Esophagus squamous epithelium (tissue), 5 donors: Measurements from ENCODE around the gene PRM2. TPM values are rescaled to one million over a fixed set of nuclear protein-coding genes. Genes with fewer than 3 reads are reported as not detected.

Source experiments
- DNase-seq: peaks from one replicate; lab custom pipeline; 2025; lab: John Stamatoyannopoulos, UW
- H3K27ac ChIP-seq, 4 donors: fragments of 200-600 bp; sonication (generic); one replicate each; pipeline ENCODE4 v1.5.1; 2016 to 2019; ENCODE audit warnings: mild to moderate bottlenecking in 1 of 4
- H3K27me3 ChIP-seq, 4 donors: fragments of 200-600 bp; sonication (generic); 1 replicate in 3 of 4; 2 replicates in 1 of 4; pipeline versions ENCODE4 v1.5.1 to v1.6.0; 2017 to 2021; ENCODE audit warnings: antibody characterized with exemption in 1 of 4
- H3K36me3 ChIP-seq, 3 donors: fragments of 200-600 bp; sonication (generic); one replicate each; pipeline ENCODE4 v1.5.1; 2016 to 2019
- H3K4me1 ChIP-seq, 3 donors: fragments of 200-600 bp; sonication (generic); one replicate each; pipeline ENCODE4 v1.5.1; 2017 to 2019
- H3K4me3 ChIP-seq, 4 donors: fragments of 200-600 bp; sonication (generic); 1 replicate in 3 of 4; 2 replicates in 1 of 4; pipeline ENCODE4 v1.5.1; 2016 to 2019; ENCODE audit warnings: mild to moderate bottlenecking in 2 of 4, moderate library complexity in 1 of 4
- H3K9me3 ChIP-seq, 3 donors: fragments of 200-600 bp; sonication (generic); one replicate each; pipeline ENCODE4 v1.5.1; 2016 to 2019
- POLR2A ChIP-seq, 4 donors: fragments of 450-650 bp; IDR thresholded peaks; one replicate each; pipeline ENCODE4 v1.6.1; 2017; ENCODE audit warnings: antibody characterized with exemption in 4 of 4, mild to moderate bottlenecking in 4 of 4, moderate library complexity in 3 of 4
- WGBS, 2 donors: methylation state at CpG; one replicate each; pipeline ENCODE4 v1.1.5; 2018; 5-methylcytosine and 5-hydroxymethylcytosine counted together
- intact Hi-C: fragments of 100-400 bp; cut with DNase I; formaldehyde crosslinking; loops from one replicate; pipeline ENCODE4 v1.15.0; 2022
- total RNA-seq, 4 donors: library from RNA; depleted of rRNA; stranded (reverse); fragments of >200 nt; gene quantifications; one replicate each; pipeline ENCODE4 v1.1.0, GENCODE V29; 2016
- TF ChIP-seq, protein P1 (sequence below), 6 experiments: fragments of 450-650 bp in 4 of 6; fragments of 200-600 bp in 2 of 6; sonication (generic) in 2 of 6; IDR thresholded peaks; one replicate each; pipeline ENCODE4 v1.5.1; 2016 to 2019; ENCODE audit warnings: antibody characterized with exemption in 6 of 6, mild to moderate bottlenecking in 4 of 6, moderate library complexity in 4 of 6
- donor health status: DM: yes; HTN: yes; CAD: no.

PRM2 gene
- total RNA-seq, 4 donors from 2014 or later: not detected

DNA sequence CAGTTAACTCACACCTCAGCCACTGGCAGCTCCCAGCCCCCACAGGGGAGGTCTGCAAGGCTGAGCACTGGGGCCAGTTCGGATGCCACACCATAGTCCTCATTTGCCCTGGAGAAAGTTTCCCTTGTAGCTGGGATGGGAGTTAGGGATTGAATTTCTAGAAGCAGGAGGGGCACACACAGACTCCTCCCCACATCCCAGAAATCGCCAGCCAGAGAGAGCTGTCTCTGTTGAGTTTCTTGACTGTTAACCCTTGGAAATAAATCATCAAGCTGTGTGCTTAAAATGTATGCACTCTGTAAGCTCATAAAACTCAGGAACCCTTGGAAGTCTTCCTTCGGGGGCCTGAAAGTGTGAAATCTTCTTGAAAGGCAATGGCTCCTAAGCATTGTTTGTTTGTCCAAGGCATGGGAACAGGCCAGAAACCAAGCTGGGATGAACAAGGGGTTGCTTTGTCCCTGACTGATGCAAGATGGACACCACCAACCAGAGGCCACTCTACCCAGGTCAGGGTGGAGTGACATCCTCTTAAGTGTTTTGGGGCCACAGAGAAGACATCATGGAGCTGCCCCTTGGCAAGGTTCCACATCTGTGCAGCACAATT is 2.5 kb downstream of the PRM2 start:
- Histone ChIP-seq H3K9me3 (no peaks in the 10 kb centered on the region), H3K27me3 (peaks cover 0 to 8% (median 0%) of the 10 kb centered on the region in 4 donors)

GRCh38 chr16:11272921-11273720 is 3.2 kb downstream of the PRM2 start, which contains the start of gene PRM3:
Gene PRM3, minus strand, starts transcription at chr16:11273629. Its CDS starts 34 bp downstream, at chr16:11273595.
- Histone ChIP-seq H3K27me3 (peaks cover 0 to 8% (median 0%) of the 10 kb centered on the region in 4 donors), H3K36me3 (no peaks in the 10 kb centered on the region), H3K4me1 (peaks cover 0 to 10% (median 0%) of the 10 kb centered on the region in 3 donors), H3K4me3 (no peak within 1 kb of the TSS), H3K9me3 (no peaks in the 10 kb centered on the region), H3K27ac (no peak within 1 kb of the TSS)
- no peak for DNase-seq
- 74 to 88% methylated on average over 16 to 23 of the region's 30 CpGs for WGBS, 2 donors
- TF ChIP-seq, protein P1, sequence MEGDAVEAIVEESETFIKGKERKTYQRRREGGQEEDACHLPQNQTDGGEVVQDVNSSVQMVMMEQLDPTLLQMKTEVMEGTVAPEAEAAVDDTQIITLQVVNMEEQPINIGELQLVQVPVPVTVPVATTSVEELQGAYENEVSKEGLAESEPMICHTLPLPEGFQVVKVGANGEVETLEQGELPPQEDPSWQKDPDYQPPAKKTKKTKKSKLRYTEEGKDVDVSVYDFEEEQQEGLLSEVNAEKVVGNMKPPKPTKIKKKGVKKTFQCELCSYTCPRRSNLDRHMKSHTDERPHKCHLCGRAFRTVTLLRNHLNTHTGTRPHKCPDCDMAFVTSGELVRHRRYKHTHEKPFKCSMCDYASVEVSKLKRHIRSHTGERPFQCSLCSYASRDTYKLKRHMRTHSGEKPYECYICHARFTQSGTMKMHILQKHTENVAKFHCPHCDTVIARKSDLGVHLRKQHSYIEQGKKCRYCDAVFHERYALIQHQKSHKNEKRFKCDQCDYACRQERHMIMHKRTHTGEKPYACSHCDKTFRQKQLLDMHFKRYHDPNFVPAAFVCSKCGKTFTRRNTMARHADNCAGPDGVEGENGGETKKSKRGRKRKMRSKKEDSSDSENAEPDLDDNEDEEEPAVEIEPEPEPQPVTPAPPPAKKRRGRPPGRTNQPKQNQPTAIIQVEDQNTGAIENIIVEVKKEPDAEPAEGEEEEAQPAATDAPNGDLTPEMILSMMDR (IDR thresholded peaks at IDR 0.05): no peak
- no peak for TF ChIP-seq POLR2A (IDR thresholded peaks at IDR 0.05)
- intact Hi-C loops: no loop called here

More for the DNA sequence above, 2.5 kb downstream of the PRM2 start:
- no peak for DNase-seq
- WGBS, 2 donors: 73 to 76% methylated on average over 3 of the region's 3 CpGs
- TF ChIP-seq POLR2A (IDR thresholded peaks at IDR 0.05): no peak
- TF ChIP-seq, protein P1 (IDR thresholded peaks at IDR 0.05): no peak
- no peak overlapping the region for H3K27ac ChIP-seq
- intact Hi-C loops: no loop called here
- H3K36me3 ChIP-seq: no peaks in the 10 kb centered on the region
- peaks cover 0 to 10% (median 0%) of the 10 kb centered on the region in 3 donors for H3K4me1 ChIP-seq
- H3K4me3 ChIP-seq: no peak overlapping the region

DNA sequence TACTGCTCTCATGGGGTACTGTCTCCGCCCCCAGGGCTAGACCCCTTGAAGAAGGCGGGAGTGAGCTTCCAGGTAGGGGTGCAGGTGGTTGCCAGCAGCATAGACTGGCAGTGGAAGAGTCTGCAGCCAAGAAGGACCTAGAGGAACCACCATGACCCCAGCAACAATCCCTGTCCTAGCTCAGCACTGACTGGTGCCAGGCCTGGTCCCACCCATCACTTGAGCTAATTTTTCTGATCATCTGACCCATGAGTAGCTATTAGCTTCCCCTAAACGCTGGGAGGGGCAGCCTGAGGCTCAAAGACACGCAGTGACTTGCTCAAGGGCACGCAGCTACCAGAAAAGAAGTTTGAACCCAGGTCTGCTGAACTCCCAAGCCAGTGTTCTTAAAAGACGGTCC is 3.8 kb downstream of the PRM2 start:
- H3K27ac ChIP-seq: no peak overlapping the region
- H3K9me3 ChIP-seq: no peaks in the 10 kb centered on the region
- H3K4me3 ChIP-seq: no peak overlapping the region
- intact Hi-C loops: no loop called here
- WGBS, 2 donors: 34 to 88% methylated on average over 2 to 4 of the region's 6 CpGs
- TF ChIP-seq, protein P1 (IDR thresholded peaks at IDR 0.05): no peak
- TF ChIP-seq POLR2A (IDR thresholded peaks at IDR 0.05): no peak
- peaks cover 0 to 10% (median 0%) of the 10 kb centered on the region in 3 donors for H3K4me1 ChIP-seq
- DNase-seq: no peak
- H3K36me3 ChIP-seq: no peaks in the 10 kb centered on the region
- peaks cover 0 to 8% (median 0%) of the 10 kb centered on the region in 4 donors for H3K27me3 ChIP-seq

DNA sequence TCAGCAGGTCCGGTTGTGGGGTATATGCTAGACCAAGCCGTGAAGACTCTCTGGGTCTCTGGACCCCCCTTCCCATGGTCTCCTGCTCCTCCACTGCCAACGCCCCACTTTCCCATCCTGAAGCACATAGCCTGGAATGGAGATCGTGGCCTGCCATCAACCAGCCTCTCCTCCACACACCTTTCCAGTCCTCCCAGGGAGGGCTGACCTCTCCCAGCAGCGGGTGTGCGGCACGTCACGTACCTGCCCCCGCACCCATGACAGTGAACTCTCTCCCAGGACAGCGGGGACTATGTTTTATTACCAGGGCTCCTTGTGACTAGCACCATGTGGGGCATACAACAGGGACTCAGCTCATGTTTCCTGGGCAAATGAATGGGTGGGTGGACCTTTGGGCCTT is 4.7 kb downstream of the PRM2 start:
- Histone ChIP-seq H3K9me3 (no peaks in the 10 kb centered on the region), H3K27me3 (peaks cover 0 to 8% (median 0%) of the 10 kb centered on the region in 4 donors), H3K36me3 (no peaks in the 10 kb centered on the region), H3K4me3 (no peak overlapping the region), H3K4me1 (peaks cover 0 to 10% (median 0%) of the 10 kb centered on the region in 3 donors), H3K27ac (no peak overlapping the region)
- intact Hi-C loops: no loop called here
- DNase-seq: no peak
- TF ChIP-seq, protein P1 (IDR thresholded peaks at IDR 0.05): no peak
- no peak for TF ChIP-seq POLR2A (IDR thresholded peaks at IDR 0.05)
- WGBS, 2 donors: 100% methylated on average over 1 of the region's 10 CpGs; no CpG with 5 or more reads in 1 of the 2 donors
